Body of pancreas (tissue), 4 donors: ENCODE measurements around the gene SDCBP2. TPM values are rescaled to one million over a fixed set of nuclear protein-coding genes. Genes with fewer than 3 reads are reported as not detected.

ENCODE experiments used
- ATAC-seq: fragments of 150-250 bp; one replicate; pipeline ENCODE4 v1.9.1; 2016
- DNase-seq, 4 donors: peaks; one replicate each; pipeline ENCODE4 v3.0.0-alpha.2; 2019
- H3K27ac ChIP-seq, 4 donors: fragments of 200-600 bp; sonication (generic); 1 replicate in 3 of 4; 2 replicates in 1 of 4; pipeline versions ENCODE4 v1.5.1 to v1.6.1; 2016 to 2019; ENCODE audit warnings: mild to moderate bottlenecking in 1 of 4, mixed read lengths in 1 of 4, moderate library complexity in 1 of 4
- H3K27me3 ChIP-seq, 2 donors: fragments of 200-600 bp; sonication (generic); one replicate each; pipeline ENCODE4 v1.6.0; 2016; ENCODE audit warnings: mild to moderate bottlenecking in 1 of 2
- H3K36me3 ChIP-seq, 2 donors: fragments of 200-600 bp; sonication (generic); replicated peaks in 1 of 2; 2 replicates each; pipeline ENCODE4 v1.5.1; 2016; ENCODE audit warnings: low read depth in 2 of 2; ENCODE audit not compliant: insufficient read depth in 1 of 2
- H3K4me1 ChIP-seq: fragments of 200-600 bp; sonication (generic); one replicate; pipeline ENCODE4 v1.6.0; 2016
- H3K4me3 ChIP-seq, 2 donors: fragments of 200-600 bp; sonication (generic); 1 replicate in 1 of 2; 2 replicates in 1 of 2; pipeline ENCODE4 v1.5.1; 2016 to 2019
- H3K9me3 ChIP-seq, 3 donors: fragments of 200-600 bp; sonication (generic); 1 replicate in 2 of 3; 2 replicates in 1 of 3; pipeline ENCODE4 v1.5.1; 2016
- POLR2A ChIP-seq, 3 donors: fragments of 450-650 bp; IDR thresholded peaks; one replicate each; pipeline ENCODE4 v1.6.1; 2016; ENCODE audit warnings: antibody characterized with exemption in 3 of 3, mild to moderate bottlenecking in 2 of 3
- whole genome bisulfite sequencing, 2 donors: methylation state at CpG; one replicate each; pipeline ENCODE4 v1.1.5; 2017; 5-methylcytosine and 5-hydroxymethylcytosine counted together
- intact Hi-C: fragments of 100-400 bp; cut with DNase I; formaldehyde crosslinking; loops from one replicate; pipeline ENCODE4 v1.15.1; 2023
- total RNA-seq, 2 donors: library from RNA; depleted of rRNA; stranded (reverse); fragments of >200 nt; gene quantifications; one replicate each; pipeline ENCODE4 v1.1.0, GENCODE V29; 2016
- TF ChIP-seq, protein P1 (sequence below), 7 experiments: fragments of 450-650 bp in 4 of 7; fragments of 200-600 bp in 3 of 7; sonication (generic) in 3 of 7; IDR thresholded peaks; one replicate each; pipeline ENCODE4 v1.5.1; 2016 to 2019; ENCODE audit warnings: antibody characterized with exemption in 7 of 7

SDCBP2 gene
- total RNA-seq, 2 donors from 2014 or later: 14.8 to 20.0 TPM

DNA sequence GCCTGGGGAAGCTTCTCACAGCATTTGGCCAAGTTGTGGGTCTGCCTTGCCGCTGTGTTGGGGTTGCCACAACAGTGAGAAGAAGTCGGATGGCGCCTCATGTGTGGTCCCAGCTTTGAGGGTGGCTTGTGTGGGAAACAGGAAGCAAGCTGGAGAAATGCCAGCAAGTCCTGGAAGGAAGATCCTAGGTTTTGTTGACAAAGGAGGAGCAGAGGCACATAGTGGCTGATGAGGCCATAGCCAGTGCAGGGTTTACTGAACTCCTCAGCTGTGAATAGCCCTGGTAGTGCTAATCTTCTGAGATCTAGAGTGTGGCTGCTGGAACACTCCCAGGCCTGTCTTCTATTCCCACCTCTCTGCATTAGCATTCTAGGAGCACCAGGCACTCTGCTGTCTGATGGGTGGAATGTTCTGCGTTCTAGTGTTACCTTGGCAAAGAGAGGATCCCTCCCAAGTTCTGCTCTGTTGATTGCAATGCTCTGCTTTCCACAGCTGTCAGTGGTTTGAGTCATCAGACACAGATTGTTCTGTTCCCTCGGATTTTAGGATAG lies 37.7 kb downstream of the SDCBP2 start:
- WGBS, 2 donors: 71 to 85% methylated on average over 5 of the region's 5 CpGs

DNA sequence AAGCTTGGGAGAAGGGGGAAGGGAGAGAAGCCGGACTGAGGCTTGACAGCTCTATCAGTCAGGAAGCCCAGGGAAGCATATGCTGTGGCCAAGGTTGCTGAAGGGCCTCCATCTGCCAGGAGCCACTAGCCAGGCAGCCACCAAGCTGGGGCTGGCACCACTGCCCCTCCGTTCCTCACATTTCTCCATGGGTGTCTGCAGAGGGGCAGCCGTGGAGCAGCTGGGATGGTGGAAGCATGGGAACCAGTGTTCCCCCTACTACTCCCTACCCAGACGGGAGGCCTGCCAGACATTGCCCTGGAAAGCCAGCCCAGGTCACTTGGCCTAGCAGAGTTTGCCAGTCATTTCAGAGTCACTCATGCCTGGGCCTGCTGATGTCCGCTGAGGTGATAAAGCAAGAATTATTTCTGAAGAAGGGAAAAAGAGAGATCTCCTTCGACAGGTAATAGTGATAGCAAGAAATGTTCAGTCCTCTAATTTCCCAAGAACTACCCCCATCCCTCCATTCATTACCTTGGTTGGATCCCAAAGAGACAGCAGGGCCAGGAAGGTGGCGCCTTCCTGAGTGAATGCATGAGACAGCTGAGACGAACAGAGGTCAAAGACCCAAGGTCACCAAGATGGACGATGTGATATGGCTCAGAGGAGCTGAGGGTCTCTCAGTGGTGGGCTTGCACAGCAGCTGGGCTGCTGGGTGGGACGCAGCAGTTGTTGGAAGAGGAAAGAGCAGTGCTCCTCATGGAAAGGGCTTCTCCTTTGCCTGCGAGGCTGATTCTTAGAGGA lies 41.0 kb downstream of the SDCBP2 start:
- H3K4me1 ChIP-seq: no peaks in the 10 kb centered on the region
- TF ChIP-seq, protein P1, sequence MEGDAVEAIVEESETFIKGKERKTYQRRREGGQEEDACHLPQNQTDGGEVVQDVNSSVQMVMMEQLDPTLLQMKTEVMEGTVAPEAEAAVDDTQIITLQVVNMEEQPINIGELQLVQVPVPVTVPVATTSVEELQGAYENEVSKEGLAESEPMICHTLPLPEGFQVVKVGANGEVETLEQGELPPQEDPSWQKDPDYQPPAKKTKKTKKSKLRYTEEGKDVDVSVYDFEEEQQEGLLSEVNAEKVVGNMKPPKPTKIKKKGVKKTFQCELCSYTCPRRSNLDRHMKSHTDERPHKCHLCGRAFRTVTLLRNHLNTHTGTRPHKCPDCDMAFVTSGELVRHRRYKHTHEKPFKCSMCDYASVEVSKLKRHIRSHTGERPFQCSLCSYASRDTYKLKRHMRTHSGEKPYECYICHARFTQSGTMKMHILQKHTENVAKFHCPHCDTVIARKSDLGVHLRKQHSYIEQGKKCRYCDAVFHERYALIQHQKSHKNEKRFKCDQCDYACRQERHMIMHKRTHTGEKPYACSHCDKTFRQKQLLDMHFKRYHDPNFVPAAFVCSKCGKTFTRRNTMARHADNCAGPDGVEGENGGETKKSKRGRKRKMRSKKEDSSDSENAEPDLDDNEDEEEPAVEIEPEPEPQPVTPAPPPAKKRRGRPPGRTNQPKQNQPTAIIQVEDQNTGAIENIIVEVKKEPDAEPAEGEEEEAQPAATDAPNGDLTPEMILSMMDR (IDR thresholded peaks at IDR 0.05): no peak
- TF ChIP-seq POLR2A (IDR thresholded peaks at IDR 0.05): no peak

More for the DNA sequence above, 37.7 kb downstream of the SDCBP2 start:
- Histone ChIP-seq H3K27me3 (no peaks in the 10 kb centered on the region), H3K4me1 (peaks cover 7% of the 10 kb centered on the region), H3K36me3 (no peaks in the 10 kb centered on the region), H3K9me3 (no peaks in the 10 kb centered on the region), H3K27ac (no peak overlapping the region), H3K4me3 (no peak overlapping the region)
- no peak for TF ChIP-seq POLR2A (IDR thresholded peaks at IDR 0.05)
- TF ChIP-seq, protein P1 (IDR thresholded peaks at IDR 0.05): no peak
- ATAC-seq: no peak
- DNase-seq: no peak
- intact Hi-C loops: no loop called here

DNA sequence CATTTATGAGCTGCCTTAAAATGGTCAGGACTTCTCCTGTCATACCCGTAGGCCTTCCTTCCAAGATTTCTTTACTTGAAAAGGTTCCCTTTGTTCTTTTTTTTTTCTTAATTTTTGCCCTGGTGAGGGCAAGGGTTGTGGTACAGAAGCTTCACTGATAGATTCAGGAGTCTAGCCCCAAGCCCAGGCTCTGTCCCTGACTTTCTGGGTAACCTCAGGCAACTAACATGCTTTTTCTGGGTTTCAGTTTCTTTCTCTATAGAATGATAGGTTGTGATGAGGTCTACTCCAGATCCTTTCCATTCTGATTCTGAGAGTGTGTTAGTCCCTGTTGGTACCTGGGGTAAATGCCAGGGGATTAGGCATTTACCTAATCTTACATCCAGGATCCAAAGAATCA lies 41.6 kb downstream of the SDCBP2 start:
- Histone ChIP-seq H3K27ac (no peak overlapping the region), H3K27me3 (no peaks in the 10 kb centered on the region), H3K4me1 (no peaks in the 10 kb centered on the region), H3K4me3 (no peak overlapping the region), H3K9me3 (no peaks in the 10 kb centered on the region), H3K36me3 (no peaks in the 10 kb centered on the region)
- TF ChIP-seq, protein P1 (IDR thresholded peaks at IDR 0.05): no peak
- no peak for TF ChIP-seq POLR2A (IDR thresholded peaks at IDR 0.05)
- intact Hi-C loops: no loop called here
- no peak for DNase-seq
- 86 to 90% methylated on average over 1 of the region's 1 CpG for WGBS, 2 donors
- ATAC-seq: no peak

More for the DNA sequence above, 41.0 kb downstream of the SDCBP2 start:
- 86 to 87% methylated on average over 11 of the region's 11 CpGs for WGBS, 2 donors
- no peak overlapping the region for H3K4me3 ChIP-seq
- DNase-seq (no peak), ATAC-seq (no peak)
- intact Hi-C loops: no loop called here
- H3K36me3 ChIP-seq: no peaks in the 10 kb centered on the region
- no peaks in the 10 kb centered on the region for H3K27me3 ChIP-seq
- no peak overlapping the region for H3K27ac ChIP-seq
- H3K9me3 ChIP-seq: no peaks in the 10 kb centered on the region

DNA sequence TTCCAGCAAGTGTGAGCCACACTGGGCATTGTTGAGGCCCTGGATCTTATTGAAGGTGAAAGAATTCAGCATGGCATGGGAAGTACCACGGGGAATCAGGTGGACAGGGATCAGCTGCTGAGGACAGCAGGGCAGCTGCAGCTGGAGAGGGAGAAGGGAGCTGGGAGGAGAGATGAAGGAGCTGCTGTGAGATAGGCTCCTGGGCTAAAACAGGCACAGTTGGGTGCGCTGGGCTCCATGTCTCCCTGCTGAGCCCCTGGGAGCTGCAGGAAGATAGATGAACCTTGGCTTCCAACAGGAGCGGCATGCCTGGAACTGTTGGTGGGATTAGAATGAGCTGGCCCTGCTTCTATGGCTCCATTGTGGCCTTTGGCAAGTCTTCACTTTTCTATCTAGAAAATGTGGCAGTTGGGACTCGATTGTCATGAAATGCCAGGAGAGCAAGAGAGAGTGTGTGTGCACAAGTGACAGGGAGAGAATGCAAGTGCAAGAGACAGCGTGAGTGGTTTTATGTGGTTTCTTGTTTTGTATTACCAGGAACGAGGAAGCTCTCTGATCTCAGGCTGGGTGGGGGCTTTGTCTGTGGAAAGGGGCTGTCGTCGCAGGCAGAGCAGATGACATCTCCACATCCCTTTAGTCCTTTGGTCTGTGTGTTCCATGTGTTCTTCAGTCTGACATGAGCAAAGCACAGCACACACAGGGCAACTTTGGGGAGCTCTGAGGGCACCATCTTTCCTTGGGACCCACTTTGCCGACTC lies 42.5 kb downstream of the SDCBP2 start:
- H3K27me3 ChIP-seq: no peaks in the 10 kb centered on the region
- no peak for TF ChIP-seq POLR2A (IDR thresholded peaks at IDR 0.05)
- TF ChIP-seq, protein P1 (IDR thresholded peaks at IDR 0.05): no peak
- H3K36me3 ChIP-seq: no peaks in the 10 kb centered on the region
- 86 to 90% methylated on average over 9 of the region's 9 CpGs for WGBS, 2 donors
- intact Hi-C loops: no loop called here
- H3K4me3 ChIP-seq: no peak overlapping the region
- no peak overlapping the region for H3K27ac ChIP-seq
- peaks cover 7% of the 10 kb centered on the region for H3K4me1 ChIP-seq
- no peak for DNase-seq
- no peaks in the 10 kb centered on the region for H3K9me3 ChIP-seq
- no peak for ATAC-seq
